H1 (cell line): ENCODE results near the gene PKDREJ. TPM values are rescaled to one million over a fixed set of nuclear protein-coding genes. Genes with fewer than 3 reads are reported as not detected.

Source experiments
- CTCF ChIA-PET: fragments of 300-600 bp; sonication (Branson Sonifier 250); formaldehyde crosslinking; loops from one replicate; lab custom pipeline; 2021; ENCODE audit not compliant: partially characterized antibody; lab: Charles Lee
- POLR2A ChIA-PET: fragments of 300-600 bp; sonication (Branson Sonifier 250); formaldehyde crosslinking; loops from one replicate; lab custom pipeline; 2021; ENCODE audit warnings: inconsistent platforms; ENCODE audit not compliant: partially characterized antibody; lab: Charles Lee
- DNase-seq, 2 experiments: peaks; one replicate each; pipeline versions ENCODE4 v3.0.0 to v3.0.0-alpha.2; 2010 to 2022; ENCODE audit warnings: low spot score in 2 of 2, low read depth in 1 of 2, mixed read lengths in 1 of 2
- FAIRE-seq: peaks from 2 replicates; lab custom pipeline; 2011; peaks lifted over from hg19 to GRCh38; lab: Jason Lieb, UNC
- H2AFZ ChIP-seq: 2 replicates; pipeline ENCODE4 v1.8.1; 2012; ENCODE audit warnings: low read length, inconsistent platforms
- H2AK5ac ChIP-seq: 2 replicates; pipeline ENCODE4 v1.6.1; 2013; ENCODE audit warnings: low read depth, low read length
- H2BK120ac ChIP-seq: replicated peaks from 2 replicates; pipeline ENCODE3; 2013; ENCODE audit warnings: low read depth, low read length, inconsistent platforms
- H2BK12ac ChIP-seq: 2 replicates; pipeline ENCODE4 v1.6.1; 2013; ENCODE audit warnings: low read depth, low read length
- H2BK15ac ChIP-seq: 2 replicates; pipeline ENCODE4 v1.6.1; 2013; ENCODE audit warnings: low read length
- H2BK20ac ChIP-seq: 2 replicates; pipeline ENCODE4 v1.6.1; 2013; ENCODE audit warnings: low read length
- H2BK5ac ChIP-seq: 2 replicates; pipeline ENCODE4 v1.6.1; 2013; ENCODE audit warnings: low read depth, low read length
- H3K14ac ChIP-seq: 2 replicates; pipeline ENCODE4 v1.6.1; 2013; ENCODE audit warnings: inconsistent platforms; ENCODE audit not compliant: insufficient read length
- H3K18ac ChIP-seq: 2 replicates; pipeline ENCODE4 v1.6.1; 2013; ENCODE audit warnings: low read length; ENCODE audit errors: extremely low read depth
- H3K23ac ChIP-seq: 2 replicates; pipeline ENCODE4 v1.6.1; 2013; ENCODE audit warnings: inconsistent platforms; ENCODE audit not compliant: insufficient read length
- H3K23me2 ChIP-seq: 2 replicates; pipeline ENCODE4 v1.6.1; 2013; ENCODE audit warnings: low read depth, low read length
- H3K27ac ChIP-seq: 2 replicates; pipeline ENCODE4 v1.6.1; 2011; ENCODE audit warnings: low read depth, low read length, inconsistent platforms
- H3K27me3 ChIP-seq, 4 experiments: replicated peaks in 1 of 4; 1 replicate in 1 of 4; 2 replicates in 3 of 4; pipeline versions ENCODE4 v1.6.1 to v1.8.1; 2011 to 2013; ENCODE audit warnings: low read length in 3 of 4, mild to moderate bottlenecking in 3 of 4, inconsistent platforms in 2 of 4, mixed read lengths in 2 of 4, moderate library complexity in 1 of 4; ENCODE audit not compliant: control insufficient read depth in 3 of 4, insufficient read depth in 3 of 4; ENCODE audit errors: extremely low read depth in 1 of 4
- H3K36me3 ChIP-seq, 4 experiments: 2 replicates each; pipeline versions ENCODE4 v1.6.1 to v1.8.1; 2011 to 2013; ENCODE audit warnings: mild to moderate bottlenecking in 4 of 4, low read length in 3 of 4, moderate library complexity in 2 of 4, control low read depth in 1 of 4, inconsistent platforms in 1 of 4; ENCODE audit not compliant: insufficient read depth in 4 of 4, control insufficient read depth in 2 of 4
- H3K4ac ChIP-seq: replicated peaks from 2 replicates; pipeline ENCODE3; 2013; ENCODE audit warnings: low read length, low read depth, mixed read lengths, inconsistent platforms; ENCODE audit not compliant: insufficient read length
- H3K4me1 ChIP-seq, 4 experiments: replicated peaks in 1 of 4; 1 replicate in 1 of 4; 2 replicates in 3 of 4; pipeline versions ENCODE4 v1.6.1 to v1.8.1; 2011 to 2013; ENCODE audit warnings: low read length in 3 of 4, inconsistent platforms in 2 of 4, mixed read lengths in 1 of 4; ENCODE audit not compliant: insufficient read depth in 4 of 4, control insufficient read depth in 3 of 4
- H3K4me2 ChIP-seq, 2 experiments: 2 replicates each; pipeline versions ENCODE4 v1.6.1 to v1.8.1; 2011 to 2013; ENCODE audit warnings: low read depth in 2 of 2, low read length in 2 of 2, control low read depth in 1 of 2, inconsistent platforms in 1 of 2, mild to moderate bottlenecking in 1 of 2; ENCODE audit not compliant: insufficient read depth in 1 of 2
- H3K4me3 ChIP-seq, 4 experiments: fragments of 200-600, 300-600 bp in 1 of 4; sonication (generic), shearing (Covaris generic), sonication (Bioruptor Twin) in 1 of 4; 2 replicates each; pipeline versions ENCODE4 v1.5.1 to v1.8.1; 2011 to 2016; ENCODE audit warnings: low read length in 4 of 4, low read depth in 3 of 4, control low read depth in 2 of 4, inconsistent platforms in 2 of 4, mild to moderate bottlenecking in 2 of 4, mixed read lengths in 1 of 4, moderate library complexity in 1 of 4; ENCODE audit not compliant: insufficient read depth in 2 of 4; ENCODE audit errors: extremely low read depth in 1 of 4
- H3K56ac ChIP-seq: replicated peaks from 2 replicates; pipeline ENCODE3; 2013; ENCODE audit warnings: low read depth, mild to moderate bottlenecking, mixed read lengths, low read length, inconsistent platforms; ENCODE audit not compliant: insufficient read length
- H3K79me1 ChIP-seq: 2 replicates; pipeline ENCODE4 v1.6.1; 2013; ENCODE audit warnings: low read depth, low read length, control low read depth
- H3K79me2 ChIP-seq, 2 experiments: 2 replicates each; pipeline versions ENCODE4 v1.6.1 to v1.8.1; 2012 to 2013; ENCODE audit warnings: low read length in 2 of 2, mild to moderate bottlenecking in 2 of 2, inconsistent platforms in 1 of 2; ENCODE audit not compliant: insufficient read depth in 2 of 2, control insufficient read depth in 1 of 2
- H3K9ac ChIP-seq, 4 experiments: replicated peaks in 1 of 4; 1 replicate in 1 of 4; 2 replicates in 3 of 4; pipeline versions ENCODE4 v1.6.1 to v1.8.1; 2011 to 2013; ENCODE audit warnings: low read depth in 3 of 4, low read length in 3 of 4, control low read depth in 2 of 4, mild to moderate bottlenecking in 2 of 4, moderate library complexity in 2 of 4, inconsistent platforms in 1 of 4; ENCODE audit errors: extremely low read depth in 1 of 4
- H3K9me3 ChIP-seq, 2 experiments: 2 replicates each; pipeline versions ENCODE4 v1.6.1 to v1.8.1; 2012 to 2013; ENCODE audit warnings: mild to moderate bottlenecking in 2 of 2, moderate library complexity in 2 of 2, control low read depth in 1 of 2, inconsistent platforms in 1 of 2, low read depth in 1 of 2, low read length in 1 of 2, mixed read lengths in 1 of 2; ENCODE audit not compliant: insufficient read depth in 2 of 2
- H4K20me1 ChIP-seq, 2 experiments: replicated peaks in 1 of 2; 2 replicates each; pipeline versions ENCODE3 to v1.8.1; 2011 to 2013; ENCODE audit warnings: inconsistent platforms in 2 of 2, low read length in 2 of 2, mild to moderate bottlenecking in 1 of 2; ENCODE audit not compliant: insufficient read depth in 2 of 2, control insufficient read depth in 1 of 2
- H4K5ac ChIP-seq: 2 replicates; pipeline ENCODE4 v1.6.1; 2013; ENCODE audit warnings: low read length, low read depth, mixed read lengths, inconsistent platforms; ENCODE audit not compliant: insufficient read length
- H4K8ac ChIP-seq: 2 replicates; pipeline ENCODE4 v1.8.0; 2013; ENCODE audit warnings: mild to moderate bottlenecking, moderate library complexity, low read length, inconsistent platforms; ENCODE audit not compliant: insufficient read depth; ENCODE audit errors: extremely low read depth
- H4K91ac ChIP-seq: replicated peaks from 2 replicates; pipeline ENCODE3; 2013; ENCODE audit warnings: low read length, mixed read lengths, inconsistent platforms; ENCODE audit not compliant: insufficient read length
- CEBPB ChIP-seq: IDR thresholded peaks from 2 replicates; pipeline ENCODE4 v1.6.1; 2012; ENCODE audit warnings: low read depth, low read length
- MAX ChIP-seq: IDR thresholded peaks from 2 replicates; pipeline ENCODE4 v1.6.1; 2012; ENCODE audit warnings: inconsistent platforms
- RBBP5 ChIP-seq: IDR thresholded peaks from 2 replicates; pipeline ENCODE4 v1.7.1; 2012; ENCODE audit warnings: low read depth, mild to moderate bottlenecking, inconsistent platforms, low read length, moderate library complexity, borderline replicate concordance
- SP4 ChIP-seq: IDR thresholded peaks from 2 replicates; pipeline ENCODE4 v1.6.1; 2012; ENCODE audit warnings: low read length, inconsistent platforms
- TBP ChIP-seq: IDR thresholded peaks from 2 replicates; pipeline ENCODE4 v1.6.1; 2011; ENCODE audit warnings: low read depth, low read length, improper control_type of control experiment
- WGBS, 2 experiments: shearing (Covaris generic) in 1 of 2; methylation state at CpG; one replicate each; pipeline versions ENCODE4 v1.1.6 to v1.1.7; 2013 to 2015; ENCODE audit warnings: low lambda C conversion rate in 2 of 2, mixed read lengths in 2 of 2, inconsistent platforms in 1 of 2, low coverage in 1 of 2, missing lambda C conversion rate in 1 of 2; ENCODE audit not compliant: insufficient replicate concordance in 2 of 2, insufficient coverage in 1 of 2, insufficient read length in 1 of 2; ENCODE audit errors: extremely low coverage in 1 of 2, missing lambda C conversion rate in 1 of 2; 5-methylcytosine and 5-hydroxymethylcytosine counted together
- polyA plus RNA-seq, 7 experiments: library from polyadenylated mRNA; depleted of rRNA in 3 of 7; stranded (reverse) in 5 of 7; unstranded in 2 of 7; fragments of >200 nt in 5 of 7; fragments of 200-250 nt in 2 of 7; gene quantifications; 1 replicate in 5 of 7; 2 replicates in 1 of 7; 4 replicates in 1 of 7; pipeline versions ENCODE4 v1.2.1 to v1.2.3, GENCODE V29; 2011 to 2013; ENCODE audit warnings: missing spikeins in 2 of 7, mixed read lengths in 2 of 7
- total RNA-seq: library from RNA; stranded (reverse); fragmentation: NEBNext Ultra II Directional; extraction: Animal tissue kit (Norgen Biotek cat#: 25700); gene quantifications from 2 replicates; pipeline ENCODE4 v1.2.1, GENCODE V29; 2021

PKDREJ gene
- total and polyA plus RNA-seq, 2 of the 8 experiments (the other 6 are each of a cell fraction or from before 2014, with no cell fraction given): 0.02 to 0.04 TPM

- H4K91ac ChIP-seq: no peak overlapping the region
- no peak overlapping the region for H3K23ac ChIP-seq
- no peaks in the 10 kb centered on the region for H3K9me3 ChIP-seq
- CTCF ChIA-PET: interaction anchor here (1.5 kb wide), 1 partner anchor 9 kb away, joined by 3 read pairs; the partner anchor contains the start of gene CDPF1
- H3K4me3 ChIP-seq: no peak overlapping the region
- 90% methylated on average over 5 of the region's 5 CpGs; no CpG with 5 or more reads in 1 of the 2 experiments for WGBS, 2 experiments
- no peak overlapping the region for H2AFZ ChIP-seq
- H2BK120ac ChIP-seq: no peak overlapping the region
- no peak overlapping the region for H2BK15ac ChIP-seq
- H3K79me2 ChIP-seq: no peaks in the 10 kb centered on the region
- peaks cover 0 to 3% (median 0%) of the 10 kb centered on the region in 4 experiments; a peak in 1 of 8 replicates for H3K36me3 ChIP-seq
- no peak overlapping the region for H3K18ac ChIP-seq
- H3K4ac ChIP-seq: no peak overlapping the region
- no peak overlapping the region for H3K14ac ChIP-seq
- no peak overlapping the region for H2BK20ac ChIP-seq
- H4K20me1 ChIP-seq: no peaks in the 10 kb centered on the region
- no peaks in the 10 kb centered on the region for H3K23me2 ChIP-seq
- no peak overlapping the region for H3K27ac ChIP-seq
- FAIRE-seq: no peak
- H2AK5ac ChIP-seq: no peak overlapping the region
- TF ChIP-seq MAX (no peak), RBBP5 (no peak), SP4 (no peak), CEBPB (no peak), TBP (no peak)
- H4K8ac ChIP-seq: no peak overlapping the region
- no peak overlapping the region for H3K56ac ChIP-seq
- no peak overlapping the region for H2BK12ac ChIP-seq
- H3K27me3 ChIP-seq: no peaks in the 10 kb centered on the region; a peak in 1 of 7 replicates
- H3K4me1 ChIP-seq: no peaks in the 10 kb centered on the region
- POLR2A ChIA-PET: no interaction called here
- H3K9ac ChIP-seq: no peak overlapping the region
- H2BK5ac ChIP-seq: no peak overlapping the region
- no peak overlapping the region for H4K5ac ChIP-seq
- H3K79me1 ChIP-seq: no peaks in the 10 kb centered on the region
- H3K4me2 ChIP-seq: no peak overlapping the region
- no peak for DNase-seq
Observed at GRCh38 chr22:46241396-46242007, 21.6 kb downstream of the PKDREJ start.
